ENCODE data around the gene SYNDIG1. TPM values are rescaled to one million over a fixed set of nuclear protein-coding genes. Genes with fewer than 3 reads are reported as not detected.

Gene SYNDIG1
- total and polyA plus RNA-seq, 5 donors, result 26.3 to 38.6 (median 34.6) TPM

- Histone ChIP-seq H3K4me1 (ENCODE audit: control insufficient read depth, insufficient read depth, low read length) (no peaks in the 10 kb centered on the region), H3K27ac (ENCODE audit: low read length) (no peak overlapping the region), H3K4me3 (ENCODE audit: low read length) (no peak overlapping the region), H3K9me3 (ENCODE audit: control insufficient read depth, low read length) (no peaks in the 10 kb centered on the region), H3K27me3 (ENCODE audit: control insufficient read depth, insufficient read depth) (no peaks in the 10 kb centered on the region)
- ATAC-seq (no peak), DNase-seq (no peak)
- 85% methylated on average over 6 of the region's 6 CpGs for WGBS
- intact Hi-C loops (cut with DNase I), result no loop called here
These were observed 171.3 kb downstream of the SYNDIG1 start for GRCh38 chr20:24640686-24641085.

DNA sequence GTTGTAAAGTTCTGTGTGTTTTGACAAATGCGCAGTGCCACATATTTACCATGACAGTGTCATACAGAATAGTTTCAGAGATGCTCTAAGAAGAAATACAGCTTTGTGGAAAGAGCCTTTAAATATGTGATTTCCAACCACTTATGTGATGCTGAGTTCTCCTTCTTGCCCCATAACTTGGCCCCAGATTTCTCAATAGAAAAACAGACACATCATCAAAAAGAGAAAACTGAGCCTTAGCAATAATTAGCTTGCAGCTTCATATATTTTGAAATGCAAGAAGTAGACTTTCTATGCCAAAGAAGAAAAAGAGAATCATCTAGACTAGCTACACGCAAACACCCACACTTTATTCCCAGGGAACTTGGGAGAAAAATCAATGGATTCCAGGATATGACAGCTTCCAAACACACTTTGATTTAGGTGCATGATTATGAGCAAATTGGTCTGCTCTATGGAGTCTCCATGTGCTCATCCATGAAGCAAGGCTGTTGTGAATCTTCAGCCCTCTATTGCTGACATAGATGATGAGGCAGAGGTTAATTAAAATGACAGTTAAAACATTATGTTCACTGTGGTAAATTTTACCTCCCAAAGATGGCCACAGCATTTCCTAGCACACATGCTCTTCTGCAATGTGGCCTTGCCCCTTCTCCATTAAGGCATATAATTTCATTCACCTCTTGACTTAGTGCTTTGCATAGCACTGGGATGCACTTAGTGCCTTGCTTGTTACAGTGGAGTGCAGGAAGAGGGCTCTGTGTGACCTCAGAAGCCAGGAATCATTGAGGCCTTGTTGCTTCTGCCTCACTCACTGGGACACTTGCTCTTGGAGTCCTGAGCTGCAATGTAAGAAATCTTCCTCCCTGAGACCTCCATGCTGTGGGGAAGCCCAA, 174.6 kb downstream of the SYNDIG1 start:
- 97% methylated on average over 2 of the region's 2 CpGs for WGBS
- no peak for ATAC-seq
- H3K9me3 ChIP-seq (ENCODE audit: control insufficient read depth, low read length), result no peaks in the 10 kb centered on the region
- H3K27ac ChIP-seq (ENCODE audit: low read length), result no peak overlapping the region
- H3K4me3 ChIP-seq (ENCODE audit: low read length), result no peak overlapping the region
- H3K4me1 ChIP-seq (ENCODE audit: control insufficient read depth, insufficient read depth, low read length), result peaks cover 4% of the 10 kb centered on the region
- no peaks in the 10 kb centered on the region for H3K27me3 ChIP-seq (ENCODE audit: control insufficient read depth, insufficient read depth)
- intact Hi-C loops (cut with DNase I), result no loop called here
- DNase-seq, result no peak

GRCh38 chr20:24646321-24646720, 176.9 kb downstream of the SYNDIG1 start:
- DNase-seq (no peak), ATAC-seq (no peak)
- Histone ChIP-seq H3K27me3 (ENCODE audit: control insufficient read depth, insufficient read depth) (no peaks in the 10 kb centered on the region), H3K9me3 (ENCODE audit: control insufficient read depth, low read length) (no peaks in the 10 kb centered on the region), H3K4me1 (ENCODE audit: control insufficient read depth, insufficient read depth, low read length) (peaks cover 4% of the 10 kb centered on the region), H3K4me3 (ENCODE audit: low read length) (no peak overlapping the region), H3K27ac (ENCODE audit: low read length) (no peak overlapping the region)
- WGBS, result 82% methylated on average over 10 of the region's 10 CpGs
- intact Hi-C loops (cut with DNase I), result no loop called here

- Histone ChIP-seq H3K27me3 (ENCODE audit: control insufficient read depth, insufficient read depth) (no peaks in the 10 kb centered on the region), H3K4me3 (ENCODE audit: low read length) (no peak overlapping the region), H3K9me3 (ENCODE audit: control insufficient read depth, low read length) (no peaks in the 10 kb centered on the region), H3K4me1 (ENCODE audit: control insufficient read depth, insufficient read depth, low read length) (peaks cover 8% of the 10 kb centered on the region), H3K27ac (ENCODE audit: low read length) (no peak overlapping the region)
- 71% methylated on average over 2 of the region's 2 CpGs for WGBS
- intact Hi-C loops (cut with DNase I), result no loop called here
- ATAC-seq (peak in 1 of 2 donors; percentile 36), DNase-seq (no peak)
These were observed 178.3 kb downstream of the SYNDIG1 start for GRCh38 chr20:24647713-24648112.

DNA sequence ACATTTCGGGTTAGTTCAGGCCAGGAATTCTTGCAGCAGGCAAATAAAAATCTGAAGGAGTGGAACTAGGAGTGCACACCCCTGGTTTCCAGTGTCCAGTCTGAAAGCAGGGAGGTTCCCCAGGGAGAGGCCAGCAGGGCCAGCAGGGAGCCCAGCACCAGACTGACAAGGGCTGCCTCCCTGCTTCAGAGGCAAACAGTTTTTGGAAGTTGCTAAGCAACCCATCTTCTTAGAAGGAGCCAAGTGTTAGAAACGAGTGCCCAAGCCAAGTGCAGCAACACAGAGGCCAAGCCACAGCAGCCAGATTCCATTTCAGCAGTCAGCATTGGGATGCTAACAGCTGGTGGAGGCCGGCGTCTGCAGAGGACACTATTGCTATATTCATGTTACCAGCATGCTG, 179.1 kb downstream of the SYNDIG1 start:
- DNase-seq (peak; percentile 55 to 70 (median 67)), ATAC-seq (peak; percentile 65 to 78)
- peaks cover 8% of the 10 kb centered on the region for H3K4me1 ChIP-seq (ENCODE audit: control insufficient read depth, insufficient read depth, low read length)
- intact Hi-C loops (cut with DNase I), result no loop called here
- no peaks in the 10 kb centered on the region for H3K27me3 ChIP-seq (ENCODE audit: control insufficient read depth, insufficient read depth)
- H3K27ac ChIP-seq (ENCODE audit: low read length), result no peak overlapping the region
- 44% methylated on average over 4 of the region's 4 CpGs for WGBS
- no peaks in the 10 kb centered on the region for H3K9me3 ChIP-seq (ENCODE audit: control insufficient read depth, low read length)
- no peak overlapping the region for H3K4me3 ChIP-seq (ENCODE audit: low read length)

DNA sequence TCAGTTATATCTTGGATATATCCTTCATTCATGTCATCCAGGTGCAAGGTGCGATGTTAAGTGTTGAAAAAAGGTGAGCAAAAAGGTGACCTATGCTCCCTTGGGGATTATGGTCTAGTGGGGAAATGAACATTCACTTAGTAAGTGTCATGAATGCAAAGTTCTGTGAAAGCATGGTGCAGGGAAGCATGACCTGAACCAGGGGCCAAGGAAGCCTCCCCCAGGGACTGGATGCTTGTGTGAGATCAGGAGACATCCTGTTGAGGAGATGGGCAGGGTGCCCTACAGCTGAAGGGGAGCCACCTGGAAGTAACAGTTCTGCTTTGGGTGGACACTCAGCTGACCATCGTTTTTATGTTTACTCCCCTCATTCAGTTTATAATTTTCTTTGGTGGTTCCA, 179.5 kb downstream of the SYNDIG1 start:
- H3K9me3 ChIP-seq (ENCODE audit: control insufficient read depth, low read length), result no peaks in the 10 kb centered on the region
- intact Hi-C loops (cut with DNase I), result no loop called here
- 83% methylated on average over 2 of the region's 2 CpGs for WGBS
- no peak overlapping the region for H3K4me3 ChIP-seq (ENCODE audit: low read length)
- ATAC-seq (no peak), DNase-seq (no peak)
- peaks cover 8% of the 10 kb centered on the region for H3K4me1 ChIP-seq (ENCODE audit: control insufficient read depth, insufficient read depth, low read length)
- no peak overlapping the region for H3K27ac ChIP-seq (ENCODE audit: low read length)
- H3K27me3 ChIP-seq (ENCODE audit: control insufficient read depth, insufficient read depth), result no peaks in the 10 kb centered on the region

DNA sequence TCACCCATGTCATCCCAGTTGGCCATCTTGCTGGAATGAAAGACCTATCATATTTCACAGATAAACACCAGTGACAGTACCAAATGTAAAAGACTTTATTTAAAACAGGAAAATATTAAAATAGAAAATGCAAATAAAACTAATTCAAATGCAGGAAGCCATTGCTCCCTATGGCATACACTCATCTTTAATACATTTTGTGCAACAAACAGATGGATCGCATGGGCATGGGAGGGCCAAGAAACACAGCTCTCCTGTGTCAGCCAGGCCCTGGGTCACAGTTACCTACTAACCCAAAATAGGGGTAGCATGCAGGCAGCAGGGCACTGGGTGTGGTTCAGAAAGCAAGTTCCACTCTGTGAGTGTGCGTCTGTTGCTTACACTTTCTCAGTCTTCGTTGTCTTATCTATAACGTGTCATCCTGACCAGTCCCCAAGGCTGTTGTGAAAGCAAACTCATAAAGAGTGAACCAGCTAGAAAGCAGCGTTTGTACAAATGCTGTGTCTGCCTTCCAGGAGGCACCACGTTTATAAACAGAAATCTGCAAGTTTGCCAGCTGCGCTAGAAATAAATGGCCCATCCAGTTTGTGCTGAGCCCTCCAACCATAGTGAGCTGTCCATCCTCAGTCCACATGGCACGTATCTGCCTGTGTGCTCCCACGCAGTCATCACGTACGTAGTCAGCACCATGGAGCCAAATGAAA, 180.5 kb downstream of the SYNDIG1 start:
- peaks cover 8% of the 10 kb centered on the region for H3K4me1 ChIP-seq (ENCODE audit: control insufficient read depth, insufficient read depth, low read length)
- ATAC-seq (peak; percentile 42 to 59), DNase-seq (no peak)
- H3K9me3 ChIP-seq (ENCODE audit: control insufficient read depth, low read length), result no peaks in the 10 kb centered on the region
- no peaks in the 10 kb centered on the region for H3K27me3 ChIP-seq (ENCODE audit: control insufficient read depth, insufficient read depth)
- intact Hi-C loops (cut with DNase I), result no loop called here
- no peak overlapping the region for H3K27ac ChIP-seq (ENCODE audit: low read length)
- no peak overlapping the region for H3K4me3 ChIP-seq (ENCODE audit: low read length)
- 46% methylated on average over 11 of the region's 11 CpGs for WGBS

- peaks cover 8% of the 10 kb centered on the region for H3K4me1 ChIP-seq (ENCODE audit: control insufficient read depth, insufficient read depth, low read length)
- no peaks in the 10 kb centered on the region for H3K9me3 ChIP-seq (ENCODE audit: control insufficient read depth, low read length)
- whole genome bisulfite sequencing, result 66% methylated on average over 7 of the region's 7 CpGs
- no peaks in the 10 kb centered on the region for H3K27me3 ChIP-seq (ENCODE audit: control insufficient read depth, insufficient read depth)
- no peak overlapping the region for H3K4me3 ChIP-seq (ENCODE audit: low read length)
- no peak for DNase-seq
- intact Hi-C loops (cut with DNase I), result no loop called here
- no peak overlapping the region for H3K27ac ChIP-seq (ENCODE audit: low read length)
- no peak for ATAC-seq
These were observed 181.9 kb downstream of the SYNDIG1 start for GRCh38 chr20:24651171-24651975.

GRCh38 chr20:24651976-24652345, 182.5 kb downstream of the SYNDIG1 start:
- WGBS, result 67% methylated on average over 4 of the region's 4 CpGs
- Histone ChIP-seq H3K27ac (ENCODE audit: low read length) (no peak overlapping the region), H3K9me3 (ENCODE audit: control insufficient read depth, low read length) (no peaks in the 10 kb centered on the region), H3K4me3 (ENCODE audit: low read length) (no peak overlapping the region), H3K27me3 (ENCODE audit: control insufficient read depth, insufficient read depth) (no peaks in the 10 kb centered on the region), H3K4me1 (ENCODE audit: control insufficient read depth, insufficient read depth, low read length) (peaks cover 8% of the 10 kb centered on the region)
- DNase-seq (no peak), ATAC-seq (no peak)
- intact Hi-C loops (cut with DNase I), result no loop called here

GRCh38 chr20:24653306-24653705, 183.9 kb downstream of the SYNDIG1 start:
- Histone ChIP-seq H3K4me3 (ENCODE audit: low read length) (no peak overlapping the region), H3K4me1 (ENCODE audit: control insufficient read depth, insufficient read depth, low read length) (peaks cover 4% of the 10 kb centered on the region), H3K9me3 (ENCODE audit: control insufficient read depth, low read length) (no peaks in the 10 kb centered on the region), H3K27me3 (ENCODE audit: control insufficient read depth, insufficient read depth) (no peaks in the 10 kb centered on the region), H3K27ac (ENCODE audit: low read length) (no peak overlapping the region)
- intact Hi-C loops (cut with DNase I), result no loop called here
- no peak for DNase-seq
- no peak for ATAC-seq
- 85% methylated on average over 5 of the region's 5 CpGs for WGBS

GRCh38 chr20:24654425-24654824, 185.0 kb downstream of the SYNDIG1 start:
- Histone ChIP-seq H3K4me1 (ENCODE audit: control insufficient read depth, insufficient read depth, low read length) (peaks cover 4% of the 10 kb centered on the region), H3K27me3 (ENCODE audit: control insufficient read depth, insufficient read depth) (no peaks in the 10 kb centered on the region), H3K27ac (ENCODE audit: low read length) (no peak overlapping the region), H3K9me3 (ENCODE audit: control insufficient read depth, low read length) (no peaks in the 10 kb centered on the region), H3K4me3 (ENCODE audit: low read length) (no peak overlapping the region)
- DNase-seq (no peak), ATAC-seq (no peak)
- intact Hi-C loops (cut with DNase I), result no loop called here
- 55% methylated on average over 1 of the region's 1 CpG for WGBS

Data from right cardiac atrium (tissue), 5 donors.